WTC11 (cell line): ENCODE measurements around the gene AGAP3. TPM values are rescaled to one million over a fixed set of nuclear protein-coding genes. Genes with fewer than 3 reads are reported as not detected.

ENCODE experiments used
- ATAC-seq: fragments of 200-7000 bp; cut with Tn5 transposase; 2 replicates; pipeline ENCODE4 v1.10.0; 2021; ENCODE audit warnings: mild to moderate bottlenecking, moderate library complexity
- CTCF ChIA-PET: fragments of 300-600 bp; sonication (Branson Sonifier 250); formaldehyde crosslinking; loops from one replicate; lab custom pipeline; 2021; ENCODE audit warnings: antibody characterized with exemption; lab: Charles Lee
- POLR2A ChIA-PET: fragments of 350-600 bp; sonication (Branson Sonifier 250); formaldehyde crosslinking; loops from one replicate; lab custom pipeline; 2021; ENCODE audit warnings: antibody characterized with exemption; lab: Charles Lee
- DNase-seq: peaks from one replicate; pipeline ENCODE4 v3.0.0; 2021; ENCODE audit warnings: low spot score
- H3K27ac Mint-ChIP-seq: 2 replicates; pipeline ENCODE4 v1.8.0; 2021; ENCODE audit warnings: mixed read lengths
- H3K27me3 Mint-ChIP-seq: 2 replicates; pipeline ENCODE4 v1.8.0; 2021; ENCODE audit warnings: low read depth, mild to moderate bottlenecking, moderate library complexity, mixed read lengths
- H3K36me3 Mint-ChIP-seq: 2 replicates; pipeline ENCODE4 v1.8.0; 2021; ENCODE audit warnings: mixed read lengths
- H3K4me1 Mint-ChIP-seq: 2 replicates; pipeline ENCODE4 v1.8.0; 2022; ENCODE audit warnings: mixed read lengths
- H3K4me3 Mint-ChIP-seq: 2 replicates; pipeline ENCODE4 v1.8.0; 2021; ENCODE audit warnings: mild to moderate bottlenecking, moderate library complexity, mixed read lengths
- H3K9me3 Mint-ChIP-seq: 2 replicates; pipeline ENCODE4 v1.8.0; 2021; ENCODE audit warnings: mixed read lengths
- CREM ChIP-seq: sonication (generic); formaldehyde crosslinking; IDR thresholded peaks from 2 replicates; pipeline ENCODE4 v1.8.1; 2022; ENCODE audit warnings: mild to moderate bottlenecking, missing genetic modification reagents, moderate library complexity
- ELF4 ChIP-seq: sonication (generic); formaldehyde crosslinking; IDR thresholded peaks from 2 replicates; pipeline ENCODE4 v1.8.1; 2022; ENCODE audit warnings: low read depth, mild to moderate bottlenecking, moderate library complexity, missing genetic modification reagents
- ETV6 ChIP-seq: sonication (generic); formaldehyde crosslinking; IDR thresholded peaks from 2 replicates; pipeline ENCODE4 v1.8.1; 2022; ENCODE audit warnings: mild to moderate bottlenecking, missing genetic modification reagents
- FOXJ3 ChIP-seq: sonication (generic); formaldehyde crosslinking; IDR thresholded peaks from 2 replicates; pipeline ENCODE4 v1.9.0; 2021; ENCODE audit warnings: missing genetic modification reagents, mild to moderate bottlenecking, borderline replicate concordance
- FOXP1 ChIP-seq: sonication (generic); formaldehyde crosslinking; IDR thresholded peaks from 2 replicates; pipeline ENCODE4 v1.8.0; 2022; ENCODE audit warnings: missing genetic modification reagents, mild to moderate bottlenecking, moderate library complexity, borderline replicate concordance
- GABPB1 ChIP-seq: sonication (generic); formaldehyde crosslinking; IDR thresholded peaks from 2 replicates; pipeline ENCODE4 v1.8.1; 2023; ENCODE audit warnings: mild to moderate bottlenecking, missing genetic modification reagents
- JAZF1 ChIP-seq: fragments of 250-450 bp; sonication (Bioruptor Pico); IDR thresholded peaks from 2 replicates; pipeline ENCODE4 v1.9.0; 2021; ENCODE audit warnings: moderate library complexity, mild to moderate bottlenecking, inconsistent platforms
- JUN ChIP-seq: sonication (generic); formaldehyde crosslinking; IDR thresholded peaks from 2 replicates; pipeline ENCODE4 v1.8.0; 2023; ENCODE audit warnings: mild to moderate bottlenecking, missing genetic modification reagents
- MYBL2 ChIP-seq: sonication (generic); formaldehyde crosslinking; IDR thresholded peaks from 2 replicates; pipeline ENCODE4 v1.8.1; 2023; ENCODE audit warnings: mild to moderate bottlenecking, moderate library complexity, missing genetic modification reagents
- NFATC4 ChIP-seq: fragments of 250-450 bp; sonication (Bioruptor Pico); IDR thresholded peaks from 2 replicates; pipeline ENCODE4 v1.9.0; 2021; ENCODE audit warnings: mild to moderate bottlenecking
- RELA ChIP-seq: sonication (generic); formaldehyde crosslinking; IDR thresholded peaks from 2 replicates; pipeline ENCODE4 v1.8.1; 2022; ENCODE audit warnings: missing genetic modification reagents, mild to moderate bottlenecking, borderline replicate concordance
- TEAD1 ChIP-seq: sonication (generic); formaldehyde crosslinking; IDR thresholded peaks from 2 replicates; pipeline ENCODE4 v1.8.0; 2022; ENCODE audit warnings: mild to moderate bottlenecking, missing genetic modification reagents
- TEAD4 ChIP-seq: sonication (generic); formaldehyde crosslinking; IDR thresholded peaks from 2 replicates; pipeline ENCODE4 v1.8.0; 2022; ENCODE audit warnings: mild to moderate bottlenecking, missing genetic modification reagents
- USF2 ChIP-seq: sonication (generic); formaldehyde crosslinking; IDR thresholded peaks from 2 replicates; pipeline ENCODE4 v1.8.1; 2023; ENCODE audit warnings: mild to moderate bottlenecking, missing genetic modification reagents, moderate library complexity
- ZNF121 ChIP-seq: sonication (generic); formaldehyde crosslinking; IDR thresholded peaks from 2 replicates; pipeline ENCODE4 v1.8.0; 2023; ENCODE audit warnings: missing genetic modification reagents
- ZNF232 ChIP-seq: sonication (generic); formaldehyde crosslinking; IDR thresholded peaks from 2 replicates; pipeline ENCODE4 v1.8.0; 2022; ENCODE audit warnings: mild to moderate bottlenecking, missing genetic modification reagents
- ZNF396 ChIP-seq: fragments of 250-450 bp; sonication (Bioruptor Pico); IDR thresholded peaks from 2 replicates; pipeline ENCODE4 v1.8.0; 2021; ENCODE audit warnings: mild to moderate bottlenecking, moderate library complexity, borderline replicate concordance
- ZNF416 ChIP-seq: fragments of 250-450 bp; sonication (Bioruptor Pico); IDR thresholded peaks from 2 replicates; pipeline ENCODE4 v1.9.0; 2021; ENCODE audit warnings: mild to moderate bottlenecking, inconsistent platforms
- ZNF423 ChIP-seq: fragments of 250-450 bp; sonication (Bioruptor Pico); IDR thresholded peaks from 2 replicates; pipeline ENCODE4 v2.1.2; 2022; ENCODE audit warnings: mild to moderate bottlenecking, moderate library complexity
- ZNF671 ChIP-seq: fragments of 250-450 bp; sonication (Bioruptor Pico); IDR thresholded peaks from 2 replicates; pipeline ENCODE4 v1.8.0; 2021; ENCODE audit warnings: mild to moderate bottlenecking
- total RNA-seq: library from RNA; stranded (reverse); gene quantifications from 3 replicates; pipeline ENCODE4 v1.2.3, GENCODE V29; 2021
- TF ChIP-seq, protein P1 (sequence below): sonication (generic); formaldehyde crosslinking; IDR thresholded peaks from 2 replicates; pipeline ENCODE4 v1.8.1; 2022; ENCODE audit warnings: mild to moderate bottlenecking, moderate library complexity, missing genetic modification reagents
- TF ChIP-seq, protein P2 (sequence below): fragments of 250-450 bp; sonication (Bioruptor Pico); IDR thresholded peaks from 2 replicates; pipeline ENCODE4 v1.9.0; 2021; ENCODE audit warnings: moderate library complexity, mild to moderate bottlenecking, inconsistent platforms, borderline replicate concordance
- TF ChIP-seq, protein P3 (sequence below): sonication (generic); formaldehyde crosslinking; IDR thresholded peaks from 2 replicates; pipeline ENCODE4 v1.8.0; 2022; ENCODE audit warnings: missing genetic modification reagents
- TF ChIP-seq, protein P4 (sequence below): fragments of 250-450 bp; sonication (Bioruptor Pico); IDR thresholded peaks from 2 replicates; pipeline ENCODE4 v1.9.0; 2021; ENCODE audit warnings: mild to moderate bottlenecking
- TF ChIP-seq, protein P5 (sequence below): sonication (generic); formaldehyde crosslinking; IDR thresholded peaks from 2 replicates; pipeline ENCODE4 v1.8.1; 2022; ENCODE audit warnings: missing genetic modification reagents, borderline replicate concordance

The AGAP3 gene
- total RNA-seq, 1 experiment from 2014 or later, result 163 TPM

- Mint-ChIP-seq H3K36me3 (peaks cover 25% of the 10 kb centered on the region), H3K4me1 (peaks cover 26% of the 10 kb centered on the region), H3K27ac (no peak overlapping the region), H3K27me3 (peaks cover 5% of the 10 kb centered on the region; the same call in 1 of the 2 replicates), H3K4me3 (no peak overlapping the region), H3K9me3 (no peaks in the 10 kb centered on the region)
- TF ChIP-seq ZNF671 (CRISPR knock-in tag) (no peak), ZNF232 (no peak), GABPB1 (CRISPR knock-in tag) (no peak), ZNF396 (no peak), ETV6 (no peak), JAZF1 (no peak), RELA (CRISPR knock-in tag) (no peak), ELF4 (CRISPR knock-in tag) (no peak), TEAD4 (CRISPR knock-in tag) (no peak), TEAD1 (CRISPR knock-in tag) (no peak), NFATC4 (no peak), FOXP1 (CRISPR knock-in tag) (no peak), MYBL2 (CRISPR knock-in tag) (no peak), JUN (no peak)
- TF ChIP-seq, protein P1, sequence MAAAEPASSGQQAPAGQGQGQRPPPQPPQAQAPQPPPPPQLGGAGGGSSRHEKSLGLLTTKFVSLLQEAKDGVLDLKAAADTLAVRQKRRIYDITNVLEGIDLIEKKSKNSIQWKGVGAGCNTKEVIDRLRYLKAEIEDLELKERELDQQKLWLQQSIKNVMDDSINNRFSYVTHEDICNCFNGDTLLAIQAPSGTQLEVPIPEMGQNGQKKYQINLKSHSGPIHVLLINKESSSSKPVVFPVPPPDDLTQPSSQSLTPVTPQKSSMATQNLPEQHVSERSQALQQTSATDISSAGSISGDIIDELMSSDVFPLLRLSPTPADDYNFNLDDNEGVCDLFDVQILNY (CRISPR knock-in tag), result no peak
- TF ChIP-seq, protein P2, sequence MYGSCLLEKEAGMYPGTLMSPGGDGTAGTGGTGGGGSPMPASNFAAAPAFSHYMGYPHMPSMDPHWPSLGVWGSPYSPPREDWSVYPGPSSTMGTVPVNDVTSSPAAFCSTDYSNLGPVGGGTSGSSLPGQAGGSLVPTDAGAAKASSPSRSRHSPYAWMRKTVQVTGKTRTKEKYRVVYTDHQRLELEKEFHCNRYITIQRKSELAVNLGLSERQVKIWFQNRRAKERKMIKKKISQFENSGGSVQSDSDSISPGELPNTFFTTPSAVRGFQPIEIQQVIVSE (CRISPR knock-in tag), result no peak
- TF ChIP-seq, protein P3, sequence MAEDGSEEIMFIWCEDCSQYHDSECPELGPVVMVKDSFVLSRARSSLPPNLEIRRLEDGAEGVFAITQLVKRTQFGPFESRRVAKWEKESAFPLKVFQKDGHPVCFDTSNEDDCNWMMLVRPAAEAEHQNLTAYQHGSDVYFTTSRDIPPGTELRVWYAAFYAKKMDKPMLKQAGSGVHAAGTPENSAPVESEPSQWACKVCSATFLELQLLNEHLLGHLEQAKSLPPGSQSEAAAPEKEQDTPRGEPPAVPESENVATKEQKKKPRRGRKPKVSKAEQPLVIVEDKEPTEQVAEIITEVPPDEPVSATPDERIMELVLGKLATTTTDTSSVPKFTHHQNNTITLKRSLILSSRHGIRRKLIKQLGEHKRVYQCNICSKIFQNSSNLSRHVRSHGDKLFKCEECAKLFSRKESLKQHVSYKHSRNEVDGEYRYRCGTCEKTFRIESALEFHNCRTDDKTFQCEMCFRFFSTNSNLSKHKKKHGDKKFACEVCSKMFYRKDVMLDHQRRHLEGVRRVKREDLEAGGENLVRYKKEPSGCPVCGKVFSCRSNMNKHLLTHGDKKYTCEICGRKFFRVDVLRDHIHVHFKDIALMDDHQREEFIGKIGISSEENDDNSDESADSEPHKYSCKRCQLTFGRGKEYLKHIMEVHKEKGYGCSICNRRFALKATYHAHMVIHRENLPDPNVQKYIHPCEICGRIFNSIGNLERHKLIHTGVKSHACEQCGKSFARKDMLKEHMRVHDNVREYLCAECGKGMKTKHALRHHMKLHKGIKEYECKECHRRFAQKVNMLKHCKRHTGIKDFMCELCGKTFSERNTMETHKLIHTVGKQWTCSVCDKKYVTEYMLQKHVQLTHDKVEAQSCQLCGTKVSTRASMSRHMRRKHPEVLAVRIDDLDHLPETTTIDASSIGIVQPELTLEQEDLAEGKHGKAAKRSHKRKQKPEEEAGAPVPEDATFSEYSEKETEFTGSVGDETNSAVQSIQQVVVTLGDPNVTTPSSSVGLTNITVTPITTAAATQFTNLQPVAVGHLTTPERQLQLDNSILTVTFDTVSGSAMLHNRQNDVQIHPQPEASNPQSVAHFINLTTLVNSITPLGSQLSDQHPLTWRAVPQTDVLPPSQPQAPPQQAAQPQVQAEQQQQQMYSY (CRISPR knock-in tag), result no peak
- ATAC-seq, result no peak
- ChIA-PET CTCF (interaction anchor here (1.2 kb wide), 1 partner anchor 9 kb away, joined by 3 read pairs; no protein-coding TSS in a partner anchor), POLR2A (no interaction called here)
- DNase-seq, result no peak
Observed at GRCh38 chr7:151128716-151129115, 42.4 kb downstream of the AGAP3 start.

DNA sequence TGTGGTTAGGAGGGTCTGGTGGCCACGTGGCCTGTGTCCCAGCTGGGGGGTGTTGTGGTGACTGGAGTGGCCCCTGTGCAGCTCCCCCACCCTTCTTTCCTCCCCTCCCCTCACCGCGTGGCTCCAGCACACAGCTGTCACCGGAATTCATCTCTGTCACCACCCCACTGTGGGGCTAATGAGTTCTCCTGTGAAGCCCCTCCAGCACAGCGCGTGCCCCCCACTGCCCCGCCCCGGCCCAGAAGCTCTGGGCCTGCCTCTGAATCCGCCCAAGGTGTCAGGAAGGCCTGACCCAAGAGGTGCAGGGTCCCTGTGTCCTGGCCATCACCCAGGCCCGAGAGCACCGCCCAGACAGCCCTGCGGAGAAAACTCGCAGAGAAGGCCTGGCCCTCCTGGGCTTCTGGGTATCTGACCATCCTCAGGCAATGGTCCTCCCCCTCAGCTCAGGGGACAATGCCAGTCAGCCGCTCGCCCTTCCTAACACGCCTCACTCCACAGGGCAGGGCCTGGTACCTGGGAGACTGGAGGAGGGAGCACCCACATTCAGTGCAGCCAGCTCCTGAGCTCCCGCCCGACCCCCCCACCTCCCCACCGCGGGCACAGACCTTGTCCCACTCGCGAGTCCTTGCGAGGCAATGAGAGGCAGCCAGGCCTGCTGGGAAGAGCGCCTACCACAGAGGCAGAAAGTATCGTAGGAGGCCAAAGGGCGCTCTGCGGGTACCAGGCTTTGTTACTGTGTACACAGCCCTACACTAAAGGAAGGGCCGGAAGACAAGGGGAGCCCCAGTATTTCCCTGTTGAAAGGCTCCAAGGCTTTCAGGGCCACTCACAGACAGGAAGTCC lies 43.1 kb downstream of the AGAP3 start:
- POLR2A ChIA-PET, result no interaction called here
- H3K36me3 Mint-ChIP-seq, result peaks cover 21% of the 10 kb centered on the region
- no peak overlapping the region for H3K4me3 Mint-ChIP-seq
- peaks cover 19% of the 10 kb centered on the region for H3K4me1 Mint-ChIP-seq
- CTCF ChIA-PET, result interaction anchor here (1.1 to 1.2 kb wide), 2 partner anchors 9 kb away, joined by 3 read pairs; no protein-coding TSS in a partner anchor
- DNase-seq, result no peak
- no peak overlapping the region for H3K27ac Mint-ChIP-seq
- no peak for ATAC-seq
- H3K27me3 Mint-ChIP-seq, result 0 out of 2 replicates have a peak, but pooled peaks cover under 1% of the 10 kb centered on the region
- H3K9me3 Mint-ChIP-seq, result no peaks in the 10 kb centered on the region
- TF ChIP-seq ELF4 (CRISPR knock-in tag), result no peak
- TF ChIP-seq ZNF423 (CRISPR knock-in tag), result no peak
- TF ChIP-seq ZNF396, result no peak
- TF ChIP-seq CREM (CRISPR knock-in tag), result no peak
- no peak for TF ChIP-seq ZNF416 (CRISPR knock-in tag)
- TF ChIP-seq, protein P4, sequence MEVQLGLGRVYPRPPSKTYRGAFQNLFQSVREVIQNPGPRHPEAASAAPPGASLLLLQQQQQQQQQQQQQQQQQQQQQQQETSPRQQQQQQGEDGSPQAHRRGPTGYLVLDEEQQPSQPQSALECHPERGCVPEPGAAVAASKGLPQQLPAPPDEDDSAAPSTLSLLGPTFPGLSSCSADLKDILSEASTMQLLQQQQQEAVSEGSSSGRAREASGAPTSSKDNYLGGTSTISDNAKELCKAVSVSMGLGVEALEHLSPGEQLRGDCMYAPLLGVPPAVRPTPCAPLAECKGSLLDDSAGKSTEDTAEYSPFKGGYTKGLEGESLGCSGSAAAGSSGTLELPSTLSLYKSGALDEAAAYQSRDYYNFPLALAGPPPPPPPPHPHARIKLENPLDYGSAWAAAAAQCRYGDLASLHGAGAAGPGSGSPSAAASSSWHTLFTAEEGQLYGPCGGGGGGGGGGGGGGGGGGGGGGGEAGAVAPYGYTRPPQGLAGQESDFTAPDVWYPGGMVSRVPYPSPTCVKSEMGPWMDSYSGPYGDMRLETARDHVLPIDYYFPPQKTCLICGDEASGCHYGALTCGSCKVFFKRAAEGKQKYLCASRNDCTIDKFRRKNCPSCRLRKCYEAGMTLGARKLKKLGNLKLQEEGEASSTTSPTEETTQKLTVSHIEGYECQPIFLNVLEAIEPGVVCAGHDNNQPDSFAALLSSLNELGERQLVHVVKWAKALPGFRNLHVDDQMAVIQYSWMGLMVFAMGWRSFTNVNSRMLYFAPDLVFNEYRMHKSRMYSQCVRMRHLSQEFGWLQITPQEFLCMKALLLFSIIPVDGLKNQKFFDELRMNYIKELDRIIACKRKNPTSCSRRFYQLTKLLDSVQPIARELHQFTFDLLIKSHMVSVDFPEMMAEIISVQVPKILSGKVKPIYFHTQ (CRISPR knock-in tag), result no peak
- TF ChIP-seq, protein P5, sequence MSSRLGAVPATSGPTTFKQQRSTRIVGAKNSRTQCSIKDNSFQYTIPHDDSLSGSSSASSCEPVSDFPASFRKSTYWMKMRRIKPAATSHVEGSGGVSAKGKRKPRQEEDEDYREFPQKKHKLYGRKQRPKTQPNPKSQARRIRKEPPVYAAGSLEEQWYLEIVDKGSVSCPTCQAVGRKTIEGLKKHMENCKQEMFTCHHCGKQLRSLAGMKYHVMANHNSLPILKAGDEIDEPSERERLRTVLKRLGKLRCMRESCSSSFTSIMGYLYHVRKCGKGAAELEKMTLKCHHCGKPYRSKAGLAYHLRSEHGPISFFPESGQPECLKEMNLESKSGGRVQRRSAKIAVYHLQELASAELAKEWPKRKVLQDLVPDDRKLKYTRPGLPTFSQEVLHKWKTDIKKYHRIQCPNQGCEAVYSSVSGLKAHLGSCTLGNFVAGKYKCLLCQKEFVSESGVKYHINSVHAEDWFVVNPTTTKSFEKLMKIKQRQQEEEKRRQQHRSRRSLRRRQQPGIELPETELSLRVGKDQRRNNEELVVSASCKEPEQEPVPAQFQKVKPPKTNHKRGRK, result no peak
- no peak for TF ChIP-seq USF2
- TF ChIP-seq ZNF121, result no peak
- TF ChIP-seq FOXJ3 (CRISPR knock-in tag), result no peak
